Liver (tissue), 9 donors: ENCODE measurements around the gene PMIS2. TPM values are rescaled to one million over a fixed set of nuclear protein-coding genes. Genes with fewer than 3 reads are reported as not detected.

ENCODE experiments used
- DNase-seq: peaks from one replicate; pipeline ENCODE4 v3.0.0-alpha.2; 2017; ENCODE audit warnings: low spot score
- H3K27ac ChIP-seq, 2 donors: one replicate each; pipeline ENCODE4 v1.7.0; 2013; ENCODE audit warnings: inconsistent platforms in 2 of 2, low read length in 2 of 2, control low read depth in 1 of 2, low read depth in 1 of 2, mild to moderate bottlenecking in 1 of 2
- H3K27me3 ChIP-seq, 4 donors: one replicate each; pipeline versions ENCODE4 v1.6.1 to v1.7.0; 2013; ENCODE audit warnings: low read length in 3 of 4, inconsistent platforms in 1 of 4, mild to moderate bottlenecking in 1 of 4, moderate library complexity in 1 of 4; ENCODE audit not compliant: control insufficient read depth in 4 of 4, insufficient read depth in 4 of 4
- H3K36me3 ChIP-seq, 4 donors: one replicate each; pipeline versions ENCODE4 v1.6.1 to v1.7.0; 2013; ENCODE audit warnings: low read length in 3 of 4, mild to moderate bottlenecking in 3 of 4, low read depth in 1 of 4, moderate library complexity in 1 of 4; ENCODE audit not compliant: control insufficient read depth in 4 of 4, insufficient read depth in 3 of 4
- H3K4me1 ChIP-seq, 4 donors: one replicate each; pipeline versions ENCODE4 v1.6.1 to v1.7.0; 2013; ENCODE audit warnings: low read length in 3 of 4, mild to moderate bottlenecking in 3 of 4, moderate library complexity in 1 of 4; ENCODE audit not compliant: control insufficient read depth in 4 of 4, insufficient read depth in 4 of 4
- H3K4me3 ChIP-seq, 3 donors: one replicate each; pipeline versions ENCODE4 v1.6.1 to v1.7.0; 2013; ENCODE audit warnings: low read length in 3 of 3, control low read depth in 1 of 3, low read depth in 1 of 3, mild to moderate bottlenecking in 1 of 3
- H3K9ac ChIP-seq, 2 donors: one replicate each; pipeline ENCODE4 v1.7.0; 2013; ENCODE audit warnings: low read length in 2 of 2, mild to moderate bottlenecking in 2 of 2, moderate library complexity in 2 of 2, control low read depth in 1 of 2, low read depth in 1 of 2
- H3K9me3 ChIP-seq, 4 donors: one replicate each; pipeline versions ENCODE4 v1.6.1 to v1.7.0; 2013; ENCODE audit warnings: low read length in 3 of 4; ENCODE audit not compliant: control insufficient read depth in 4 of 4
- FOXA1 ChIP-seq: IDR thresholded peaks from 2 replicates; pipeline ENCODE4 v1.6.1; 2016; ENCODE audit warnings: antibody characterized with exemption
- FOXA2 ChIP-seq: IDR thresholded peaks from 2 replicates; pipeline ENCODE4 v1.6.1; 2016; ENCODE audit warnings: antibody characterized with exemption
- HNF4A ChIP-seq, 2 donors: conservative IDR thresholded peaks; 2 replicates each; pipeline ENCODE4 v1.6.1; 2016; ENCODE audit warnings: antibody characterized with exemption in 2 of 2, mild to moderate bottlenecking in 2 of 2
- HNF4G ChIP-seq: IDR thresholded peaks from 2 replicates; pipeline ENCODE4 v1.6.1; 2016; ENCODE audit warnings: antibody characterized with exemption
- JUND ChIP-seq, 2 donors: IDR thresholded peaks; 2 replicates each; pipeline ENCODE4 v1.6.1; 2016; ENCODE audit warnings: antibody characterized with exemption in 2 of 2
- NR2F2 ChIP-seq: IDR thresholded peaks from 2 replicates; pipeline ENCODE4 v1.6.1; 2016; ENCODE audit warnings: antibody characterized with exemption
- RXRA ChIP-seq, 2 donors: IDR thresholded peaks; 2 replicates each; pipeline ENCODE4 v1.6.1; 2017 to 2018; ENCODE audit warnings: antibody characterized with exemption in 2 of 2, mild to moderate bottlenecking in 1 of 2
- SP1 ChIP-seq: IDR thresholded peaks from 2 replicates; pipeline ENCODE4 v1.6.1; 2018; ENCODE audit warnings: antibody characterized with exemption, mild to moderate bottlenecking
- TAF1 ChIP-seq: conservative IDR thresholded peaks from 2 replicates; pipeline ENCODE4 v1.6.1; 2016; ENCODE audit warnings: antibody characterized with exemption, mild to moderate bottlenecking
- YY1 ChIP-seq: IDR thresholded peaks from 2 replicates; pipeline ENCODE4 v1.6.1; 2016; ENCODE audit warnings: antibody characterized with exemption, mild to moderate bottlenecking
- ZBTB33 ChIP-seq: IDR thresholded peaks from 2 replicates; pipeline ENCODE4 v1.6.1; 2016; ENCODE audit warnings: antibody characterized with exemption
- WGBS: extraction: QIAGEN DNeasy Blood & Tissue Kit; methylation state at CpG from one replicate; pipeline ENCODE4 v1.1.7; 2013; 5-methylcytosine and 5-hydroxymethylcytosine counted together
- polyA plus RNA-seq, 2 donors: library from polyadenylated mRNA; stranded (reverse) in 1 of 2; unstranded in 1 of 2; fragments of 200-250 nt in 1 of 2; fragments of >200 nt in 1 of 2; fragmentation: Nextera tagmentation in 1 of 2; extraction: Ambion mirVana in 1 of 2; gene quantifications; one replicate each; pipeline versions ENCODE4 v1.2.1 to v1.2.3, GENCODE V29; 2013 to 2015
- total RNA-seq, 2 donors: library from RNA; depleted of rRNA; stranded (reverse); fragments of >200 nt; gene quantifications; one replicate each; pipeline ENCODE4 v1.2.3, GENCODE V29; 2014
- TF ChIP-seq, protein P1 (sequence below): IDR thresholded peaks from 2 replicates; pipeline ENCODE4 v1.6.1; 2016; ENCODE audit warnings: antibody characterized with exemption
- TF ChIP-seq, protein P2 (sequence below): fragments of 150-350 bp; IDR thresholded peaks from 2 replicates; pipeline ENCODE4 v1.5.1; 2017; ENCODE audit warnings: improper control_type of control experiment, low read depth, low read length; ENCODE audit not compliant: missing input control
- TF ChIP-seq, protein P3 (sequence below): IDR thresholded peaks from 2 replicates; pipeline ENCODE4 v1.6.1; 2016; ENCODE audit warnings: antibody characterized with exemption, mild to moderate bottlenecking
- donor health status: healthy.
- donor health status: healthy.
- donor health status: healthy.
- donor health status: healthy.
- donor health status: healthy.

Gene PMIS2
- total and polyA plus RNA-seq, 4 donors = not detected

- WGBS = 67% methylated on average over 6 of the region's 6 CpGs
- TF ChIP-seq, protein P1, sequence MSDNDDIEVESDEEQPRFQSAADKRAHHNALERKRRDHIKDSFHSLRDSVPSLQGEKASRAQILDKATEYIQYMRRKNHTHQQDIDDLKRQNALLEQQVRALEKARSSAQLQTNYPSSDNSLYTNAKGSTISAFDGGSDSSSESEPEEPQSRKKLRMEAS = no peak
- no peak overlapping the region for H3K9ac ChIP-seq
- peaks cover 0 to 7% (median 4%) of the 10 kb centered on the region in 4 donors for H3K4me1 ChIP-seq
- H3K27ac ChIP-seq = no peak overlapping the region
- no peaks in the 10 kb centered on the region for H3K36me3 ChIP-seq
- DNase-seq = no peak
- no peak overlapping the region for H3K4me3 ChIP-seq
- peaks cover 0 to 7% (median 3%) of the 10 kb centered on the region in 4 donors for H3K27me3 ChIP-seq
- H3K9me3 ChIP-seq = no peaks in the 10 kb centered on the region
These were observed 25.3 kb upstream of the PMIS2 start for GRCh38 chr19:35560677-35561076.

GRCh38 chr19:35561436-35561835 lies 24.5 kb upstream of the PMIS2 start:
- H3K9me3 ChIP-seq = no peaks in the 10 kb centered on the region
- no peak overlapping the region for H3K9ac ChIP-seq
- no peak overlapping the region for H3K27ac ChIP-seq
- DNase-seq = no peak
- H3K4me1 ChIP-seq = peaks cover 0 to 7% (median 4%) of the 10 kb centered on the region in 4 donors
- H3K4me3 ChIP-seq = no peak overlapping the region
- H3K27me3 ChIP-seq = peaks cover 0 to 7% (median 3%) of the 10 kb centered on the region in 4 donors
- H3K36me3 ChIP-seq = no peaks in the 10 kb centered on the region
- TF ChIP-seq, protein P1 = no peak
- no peak for TF ChIP-seq RXRA (IDR thresholded peaks at IDR 0.05)
- TF ChIP-seq FOXA1 = no peak
- WGBS = 73% methylated on average over 6 of the region's 6 CpGs

- peaks cover 0 to 7% (median 4%) of the 10 kb centered on the region in 4 donors for H3K4me1 ChIP-seq
- H3K4me3 ChIP-seq = no peak overlapping the region
- H3K27ac ChIP-seq = no peak overlapping the region
- 59% methylated on average over 17 of the region's 17 CpGs for WGBS
- TF ChIP-seq SP1 (no peak), YY1 (no peak), FOXA2 (no peak), JUND (IDR thresholded peaks at IDR 0.05) (no peak), NR2F2 (no peak), HNF4G (no peak), ZBTB33 (no peak), FOXA1 (no peak), HNF4A (conservative IDR thresholded peaks at IDR 0.05) (no peak), TAF1 (no peak), RXRA (IDR thresholded peaks at IDR 0.05) (no peak)
- TF ChIP-seq, protein P1 = no peak
- TF ChIP-seq, protein P2, sequence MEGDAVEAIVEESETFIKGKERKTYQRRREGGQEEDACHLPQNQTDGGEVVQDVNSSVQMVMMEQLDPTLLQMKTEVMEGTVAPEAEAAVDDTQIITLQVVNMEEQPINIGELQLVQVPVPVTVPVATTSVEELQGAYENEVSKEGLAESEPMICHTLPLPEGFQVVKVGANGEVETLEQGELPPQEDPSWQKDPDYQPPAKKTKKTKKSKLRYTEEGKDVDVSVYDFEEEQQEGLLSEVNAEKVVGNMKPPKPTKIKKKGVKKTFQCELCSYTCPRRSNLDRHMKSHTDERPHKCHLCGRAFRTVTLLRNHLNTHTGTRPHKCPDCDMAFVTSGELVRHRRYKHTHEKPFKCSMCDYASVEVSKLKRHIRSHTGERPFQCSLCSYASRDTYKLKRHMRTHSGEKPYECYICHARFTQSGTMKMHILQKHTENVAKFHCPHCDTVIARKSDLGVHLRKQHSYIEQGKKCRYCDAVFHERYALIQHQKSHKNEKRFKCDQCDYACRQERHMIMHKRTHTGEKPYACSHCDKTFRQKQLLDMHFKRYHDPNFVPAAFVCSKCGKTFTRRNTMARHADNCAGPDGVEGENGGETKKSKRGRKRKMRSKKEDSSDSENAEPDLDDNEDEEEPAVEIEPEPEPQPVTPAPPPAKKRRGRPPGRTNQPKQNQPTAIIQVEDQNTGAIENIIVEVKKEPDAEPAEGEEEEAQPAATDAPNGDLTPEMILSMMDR = no peak
- TF ChIP-seq, protein P3, sequence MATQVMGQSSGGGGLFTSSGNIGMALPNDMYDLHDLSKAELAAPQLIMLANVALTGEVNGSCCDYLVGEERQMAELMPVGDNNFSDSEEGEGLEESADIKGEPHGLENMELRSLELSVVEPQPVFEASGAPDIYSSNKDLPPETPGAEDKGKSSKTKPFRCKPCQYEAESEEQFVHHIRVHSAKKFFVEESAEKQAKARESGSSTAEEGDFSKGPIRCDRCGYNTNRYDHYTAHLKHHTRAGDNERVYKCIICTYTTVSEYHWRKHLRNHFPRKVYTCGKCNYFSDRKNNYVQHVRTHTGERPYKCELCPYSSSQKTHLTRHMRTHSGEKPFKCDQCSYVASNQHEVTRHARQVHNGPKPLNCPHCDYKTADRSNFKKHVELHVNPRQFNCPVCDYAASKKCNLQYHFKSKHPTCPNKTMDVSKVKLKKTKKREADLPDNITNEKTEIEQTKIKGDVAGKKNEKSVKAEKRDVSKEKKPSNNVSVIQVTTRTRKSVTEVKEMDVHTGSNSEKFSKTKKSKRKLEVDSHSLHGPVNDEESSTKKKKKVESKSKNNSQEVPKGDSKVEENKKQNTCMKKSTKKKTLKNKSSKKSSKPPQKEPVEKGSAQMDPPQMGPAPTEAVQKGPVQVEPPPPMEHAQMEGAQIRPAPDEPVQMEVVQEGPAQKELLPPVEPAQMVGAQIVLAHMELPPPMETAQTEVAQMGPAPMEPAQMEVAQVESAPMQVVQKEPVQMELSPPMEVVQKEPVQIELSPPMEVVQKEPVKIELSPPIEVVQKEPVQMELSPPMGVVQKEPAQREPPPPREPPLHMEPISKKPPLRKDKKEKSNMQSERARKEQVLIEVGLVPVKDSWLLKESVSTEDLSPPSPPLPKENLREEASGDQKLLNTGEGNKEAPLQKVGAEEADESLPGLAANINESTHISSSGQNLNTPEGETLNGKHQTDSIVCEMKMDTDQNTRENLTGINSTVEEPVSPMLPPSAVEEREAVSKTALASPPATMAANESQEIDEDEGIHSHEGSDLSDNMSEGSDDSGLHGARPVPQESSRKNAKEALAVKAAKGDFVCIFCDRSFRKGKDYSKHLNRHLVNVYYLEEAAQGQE = no peak
- H3K9me3 ChIP-seq = no peaks in the 10 kb centered on the region
- DNase-seq = no peak
- H3K9ac ChIP-seq = no peak overlapping the region
- H3K36me3 ChIP-seq = no peaks in the 10 kb centered on the region
- H3K27me3 ChIP-seq = peaks cover 0 to 7% (median 3%) of the 10 kb centered on the region in 4 donors
These were observed 23.6 kb upstream of the PMIS2 start for GRCh38 chr19:35562336-35562735.
